Measurements from ENCODE around the gene SVBP.

GRCh38 chr1:42825036-42825851, 8.0 kb upstream of the SVBP start:
- TF ChIP-seq CTCF (conservative IDR thresholded peaks at IDR 0.05; ENCODE audit: low read length) (no peak), EZH2phosphoT487 (IDR thresholded peaks at IDR 0.05; ENCODE audit: borderline replicate concordance) (no peak)

Data from Loucy (cell line).